ENCODE data around the gene SHC2.
"Not testable (repeated sequence)": the region's sequence is repeated elsewhere in the genome, so short reads cannot be mapped to it uniquely, and the experiment has no call there.

Gene SHC2

DNA sequence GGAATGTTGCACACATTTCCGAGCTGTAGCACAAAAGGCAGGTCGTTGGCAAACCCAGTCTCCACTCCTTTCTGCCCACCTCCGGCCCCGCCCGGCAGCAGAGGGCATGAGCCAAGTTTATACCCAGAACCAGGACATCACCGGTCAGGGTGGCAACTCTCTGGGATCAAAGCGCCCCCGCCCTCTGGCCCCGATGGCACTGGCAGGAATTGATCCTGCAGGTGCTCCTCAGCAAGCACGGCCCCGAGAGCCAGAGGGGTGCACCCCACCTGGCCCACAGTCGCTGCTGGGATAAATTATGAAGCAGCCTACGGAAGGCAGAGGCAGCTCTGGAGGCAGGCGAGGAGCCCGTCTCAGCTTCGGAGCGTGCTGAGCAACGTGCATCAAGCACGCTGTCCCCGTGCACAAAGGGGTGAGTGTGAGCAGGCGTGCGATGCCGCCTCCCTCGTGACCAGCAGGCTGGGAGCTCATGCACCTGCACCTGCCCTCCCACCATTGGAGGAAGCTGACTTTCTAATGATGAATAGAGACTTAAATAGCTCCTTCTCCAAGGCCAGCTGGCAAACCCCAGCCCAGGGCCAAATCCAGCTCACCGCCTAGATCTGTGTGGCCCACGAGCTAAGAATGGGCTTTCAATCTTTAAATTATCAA is 25.7 kb downstream of the SHC2 start:
- intact Hi-C loops (cut with DNase I): no loop called here
- peak in 7 of 10 donors; percentile 24 to 94 (median 49) for DNase-seq

DNA sequence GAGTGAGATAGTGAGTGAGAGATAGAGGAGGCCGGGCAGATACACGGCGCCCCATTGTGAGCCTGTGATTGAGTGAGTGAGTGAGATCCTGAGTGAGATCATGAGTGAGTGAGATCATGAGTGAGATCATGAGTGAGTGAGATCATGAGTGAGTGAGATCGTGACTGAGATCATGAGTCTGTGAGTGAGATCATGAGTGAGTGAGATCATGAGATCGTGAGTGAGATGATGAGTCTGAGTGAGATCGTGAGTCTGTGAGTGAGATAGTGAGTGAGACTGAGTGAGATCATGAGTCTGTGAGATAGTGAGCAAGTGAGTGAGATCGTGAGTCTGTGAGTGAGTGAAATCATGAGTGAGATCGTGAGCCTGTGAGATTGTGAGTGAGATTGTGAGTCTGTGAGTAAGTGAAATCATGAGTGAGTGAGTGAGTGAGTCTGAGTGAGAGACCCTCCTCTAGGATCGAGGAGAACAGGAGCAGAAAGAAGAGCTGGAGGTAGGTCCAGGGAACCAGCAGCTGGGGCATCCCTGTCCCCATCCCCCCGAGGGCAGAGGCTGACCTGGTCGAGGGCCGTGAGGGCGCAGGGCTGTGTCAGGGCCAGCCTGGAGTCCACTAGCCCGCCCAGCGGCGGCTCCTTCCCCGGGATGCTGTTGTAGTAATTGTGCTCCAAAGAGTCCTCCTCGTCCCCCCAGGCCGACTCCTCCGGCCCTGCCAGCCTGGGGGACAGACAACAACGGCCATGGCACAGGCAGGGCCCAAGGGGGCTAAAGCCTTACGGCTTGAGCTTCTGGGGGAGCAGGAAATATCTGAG is 26.5 kb downstream of the SHC2 start:
- intact Hi-C loops (cut with DNase I): no loop called here
- DNase-seq: peak in 2 of 10 donors; percentile 66 to 77

- peak in 2 of 10 donors; percentile 31 to 64 for DNase-seq
Observed at GRCh38 chr19:430701-431100, 30.1 kb downstream of the SHC2 start.

DNA sequence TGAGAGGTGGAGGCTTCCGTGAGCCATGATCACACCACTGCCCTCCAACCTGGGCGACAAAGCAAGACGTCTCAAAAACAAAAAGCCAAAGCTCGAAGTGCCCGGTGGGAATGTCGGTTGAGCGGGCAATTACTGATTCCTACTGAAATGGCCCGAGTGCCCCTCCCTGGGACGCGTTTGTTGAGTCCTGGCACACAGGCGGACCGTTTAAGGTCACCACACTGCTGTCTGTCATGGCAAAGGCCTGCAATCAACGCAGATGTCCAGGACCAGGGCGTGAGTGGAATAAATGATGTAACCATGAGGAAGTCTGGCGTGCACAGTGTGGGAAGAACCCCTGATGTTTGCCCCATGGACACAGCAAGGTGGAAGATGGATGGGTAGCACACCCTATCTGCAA is 32.7 kb downstream of the SHC2 start:
- peak in 3 of 10 donors; percentile 60 to 78 (median 60) for DNase-seq
- intact Hi-C loops (cut with DNase I): no loop called here

More at GRCh38 chr19:430701-431100, 30.1 kb downstream of the SHC2 start:
- intact Hi-C loops (cut with DNase I): no loop called here

GRCh38 chr19:427675-428074 is 33.2 kb downstream of the SHC2 start:
- DNase-seq: peak in 2 of 10 donors; percentile 17 to 42
- intact Hi-C loops (cut with DNase I): not testable (repeated sequence)

- peak in 8 of 10 donors; percentile 42 to 95 (median 63) for DNase-seq
- intact Hi-C loops (cut with DNase I): no loop called here
Observed at GRCh38 chr19:426725-427445, 33.9 kb downstream of the SHC2 start.

DNA sequence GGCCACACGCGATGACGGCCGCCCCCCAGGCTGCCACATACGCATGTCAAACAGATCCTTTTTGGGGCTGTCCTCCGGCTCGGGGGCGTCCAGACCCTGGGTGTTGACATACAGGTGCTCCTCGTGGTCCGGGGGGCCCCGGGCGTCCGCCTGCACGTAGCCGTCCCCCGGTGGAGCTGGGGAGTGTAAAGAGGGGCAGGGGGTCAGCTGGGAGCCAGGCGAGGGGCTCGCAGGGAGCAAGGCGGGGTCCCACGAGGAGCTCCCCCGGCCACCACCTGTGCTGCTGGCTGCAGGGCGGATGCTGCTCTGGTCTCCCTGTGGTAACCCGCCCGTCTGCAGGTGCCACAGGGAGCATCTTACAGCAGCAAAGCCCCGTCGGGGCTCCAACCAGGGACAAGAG is 35.8 kb downstream of the SHC2 start:
- intact Hi-C loops (cut with DNase I): no loop called here
- DNase-seq: peak in 2 of 10 donors; percentile 67 to 76

DNA sequence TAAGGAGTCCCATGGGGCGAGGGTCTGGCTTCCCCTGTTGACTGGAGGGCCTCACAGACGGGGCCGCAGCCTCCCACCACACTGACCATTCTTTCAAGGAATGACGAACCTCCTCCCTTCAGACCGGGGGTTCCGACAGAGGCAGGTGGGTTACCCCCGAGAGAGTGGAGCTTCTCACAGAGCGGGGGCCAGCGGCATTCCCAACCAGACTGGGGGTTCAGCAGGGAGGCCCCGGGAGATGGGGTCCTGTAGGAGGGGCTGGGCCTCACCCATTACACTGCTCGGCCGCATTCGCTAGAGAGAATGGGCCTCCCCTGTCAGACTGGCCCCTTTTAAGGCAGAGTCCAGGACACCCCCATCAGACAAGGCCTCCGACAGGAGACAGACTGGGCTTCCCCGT is 36.3 kb downstream of the SHC2 start:
- peak in 1 of 10 donors; percentile 73 for DNase-seq
- intact Hi-C loops (cut with DNase I): no loop called here

DNA sequence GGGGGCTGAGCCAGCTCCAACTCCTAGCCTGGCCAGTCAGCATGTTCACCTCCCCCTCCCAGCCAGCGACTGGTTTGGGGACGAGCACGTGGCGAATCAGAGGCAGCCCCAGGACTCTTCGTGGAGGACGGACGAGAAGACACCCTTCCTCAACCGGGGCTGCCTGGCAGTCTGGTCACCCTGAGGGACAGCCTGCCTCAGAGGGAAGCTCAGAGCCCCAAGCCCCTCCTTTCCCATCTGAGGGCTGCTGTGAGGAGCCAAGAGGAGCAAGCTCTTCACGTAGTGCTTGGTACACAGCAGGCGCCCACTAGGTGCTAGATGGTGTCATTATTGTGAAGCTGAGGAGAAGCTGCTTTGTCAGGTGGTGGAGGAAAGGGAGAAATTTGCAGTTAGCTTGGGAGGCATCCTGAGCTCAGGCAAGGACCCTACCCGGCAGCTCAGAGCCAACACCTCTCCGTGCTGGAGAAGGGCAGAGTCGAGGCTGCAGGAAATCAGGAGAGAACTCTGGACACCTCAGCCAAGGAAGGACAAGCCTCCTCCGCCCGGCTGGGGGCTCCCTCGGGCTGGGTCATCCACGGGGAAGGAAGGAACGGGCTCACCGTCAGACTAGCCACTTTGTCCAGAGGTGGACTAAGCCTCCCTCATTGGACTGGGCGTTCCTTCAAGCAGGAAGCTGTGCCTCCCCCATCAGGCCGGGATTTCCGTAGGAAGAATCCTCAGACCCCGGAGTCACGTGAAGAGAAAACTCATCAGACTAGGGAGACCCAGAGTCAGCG is 37.0 kb downstream of the SHC2 start:
- peak in 2 of 10 donors; percentile 58 to 62 for DNase-seq
- intact Hi-C loops (cut with DNase I): no loop called here

- intact Hi-C loops (cut with DNase I): not testable (repeated sequence)
- peak in 1 of 10 donors; percentile 27 for DNase-seq
Observed at GRCh38 chr19:422917-423226, 38.0 kb downstream of the SHC2 start.

- peak in 2 of 10 donors; percentile 63 to 70 for DNase-seq
- intact Hi-C loops (cut with DNase I): no loop called here
Observed at GRCh38 chr19:422213-422916, 38.5 kb downstream of the SHC2 start.

DNA sequence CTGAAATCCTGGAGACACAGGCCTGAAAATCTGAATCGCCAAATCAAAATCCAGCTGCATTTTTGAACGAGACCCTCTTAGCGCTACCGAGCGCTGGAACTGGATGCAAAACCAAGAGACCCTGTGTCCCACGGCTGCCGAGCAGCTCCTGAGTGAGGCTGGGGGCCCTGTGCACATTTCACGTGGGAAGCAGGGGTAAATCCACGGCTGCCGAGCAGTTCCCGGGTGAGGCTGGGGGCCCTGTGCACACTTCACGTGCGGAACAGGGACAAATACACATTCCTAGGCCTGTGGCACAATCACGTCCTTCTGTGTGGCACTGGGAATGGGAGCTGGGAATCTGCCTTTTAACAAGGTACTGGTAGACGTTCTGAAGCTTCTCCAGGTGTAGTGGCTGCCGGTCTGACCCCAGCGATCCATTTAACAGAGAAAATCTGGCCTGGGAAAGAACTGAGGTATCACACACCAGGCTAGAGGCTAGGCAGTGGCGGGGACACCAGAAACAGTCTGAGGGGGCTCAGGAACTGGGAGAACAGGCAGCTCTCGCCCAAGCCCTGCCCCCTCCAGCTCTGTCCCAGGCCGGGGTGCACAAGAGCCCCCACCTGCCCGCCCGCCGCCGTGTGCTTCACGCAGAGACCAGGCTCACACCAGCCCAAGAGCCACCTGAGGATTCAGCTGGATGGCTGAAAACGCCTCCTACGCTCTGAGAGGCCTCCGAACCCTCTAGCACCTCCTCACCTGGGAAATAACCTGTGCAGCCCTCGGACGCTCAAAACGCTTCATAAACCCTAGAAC is 40.9 kb downstream of the SHC2 start:
- intact Hi-C loops (cut with DNase I): no loop called here
- DNase-seq: peak in 3 of 10 donors; percentile 5 to 68 (median 64)

DNA sequence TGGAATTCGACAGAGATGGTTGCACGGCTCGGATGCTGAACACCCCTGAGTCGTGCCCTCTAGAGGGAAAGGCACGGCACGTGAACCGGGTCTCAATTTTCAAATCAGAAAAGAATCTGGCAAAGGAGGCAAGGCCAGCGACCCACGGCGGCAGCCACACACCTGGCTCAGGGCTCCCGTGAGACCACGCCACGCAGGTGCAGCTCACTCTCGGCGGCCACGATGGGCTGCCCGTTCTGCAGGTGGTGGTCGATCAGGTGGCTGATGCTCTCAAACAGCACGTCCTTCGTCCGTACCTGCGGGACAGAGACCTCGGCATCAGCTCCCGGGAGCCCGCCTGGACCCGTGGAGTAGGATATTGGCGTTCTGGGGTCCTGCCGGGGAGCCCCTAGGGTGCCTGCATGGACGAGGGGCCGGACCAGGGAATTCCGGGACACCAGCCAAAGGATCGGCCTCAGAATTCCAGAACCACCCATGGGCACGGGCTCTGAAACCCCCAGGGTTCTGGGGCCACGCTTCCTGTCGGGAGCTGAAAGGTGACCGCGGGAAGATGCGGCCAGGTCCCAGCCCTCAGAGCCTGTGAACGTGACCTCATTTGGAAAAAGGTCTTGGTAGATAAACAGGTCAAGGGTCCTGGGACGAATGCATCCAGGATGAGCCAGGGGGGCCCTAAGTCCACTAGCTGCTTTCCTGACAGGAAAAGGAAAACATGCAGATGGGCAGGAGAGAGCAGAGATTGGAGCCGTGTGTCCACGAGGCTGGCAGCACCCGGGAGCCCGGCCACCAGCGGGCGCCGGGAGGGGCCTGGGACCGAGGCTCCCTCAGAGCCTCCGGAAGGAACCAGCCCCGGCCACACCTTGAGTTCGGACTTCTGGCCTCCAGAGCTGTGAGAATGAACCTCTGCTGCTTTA is 41.8 kb downstream of the SHC2 start:
- intact Hi-C loops (cut with DNase I): no loop called here
- DNase-seq: peak in 5 of 10 donors; percentile 2 to 84 (median 63)

- DNase-seq: peak in 4 of 10 donors; percentile 4 to 67 (median 25)
- intact Hi-C loops (cut with DNase I): no loop called here
Observed at GRCh38 chr19:416416-416815, 44.4 kb downstream of the SHC2 start.

- intact Hi-C loops (cut with DNase I): no loop called here
- no peak for DNase-seq
Observed at GRCh38 chr19:415292-415691, 45.5 kb downstream of the SHC2 start.

DNA sequence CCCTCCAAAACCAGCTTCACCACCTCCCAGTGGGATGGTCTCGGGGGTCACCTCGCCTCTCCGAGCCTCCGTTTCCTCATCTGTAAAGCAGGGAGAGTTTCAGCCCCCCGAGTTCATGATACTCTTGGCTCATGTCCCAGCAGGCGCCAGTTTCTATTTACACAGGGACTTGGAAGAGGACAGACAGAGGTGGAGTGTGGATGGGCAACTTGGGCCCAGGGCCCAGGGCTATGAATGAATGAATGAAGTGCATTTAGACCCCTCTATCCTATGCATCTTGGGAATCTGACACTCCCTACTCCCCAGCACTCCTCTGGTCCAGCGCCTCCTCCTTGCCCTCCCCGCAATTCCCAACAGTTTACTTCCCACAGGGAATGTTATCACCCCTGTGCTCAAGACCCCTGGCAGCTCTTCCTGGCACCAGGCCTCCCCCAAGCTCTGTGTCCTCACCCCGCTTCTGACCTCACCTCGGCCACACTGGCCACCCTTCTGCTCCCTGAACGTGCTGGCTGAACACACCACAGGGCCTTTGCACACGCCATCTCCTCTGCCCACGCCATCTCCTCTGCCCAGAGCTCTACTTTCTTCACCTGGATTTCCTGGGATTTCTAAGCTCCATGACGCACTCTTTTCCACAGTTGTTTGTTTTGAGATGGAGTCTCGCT is 46.9 kb downstream of the SHC2 start:
- peak in 4 of 10 donors; percentile 5 to 70 (median 29) for DNase-seq
- intact Hi-C loops (cut with DNase I): no loop called here

Data from posterior cingulate gyrus (tissue), 11 donors.